Transverse colon (tissue), 4 donors: ENCODE data around the gene HSPBP1. TPM values are rescaled to one million over a fixed set of nuclear protein-coding genes. Genes with fewer than 3 reads are reported as not detected.

ENCODE experiments used
- DNase-seq: peaks from one replicate; pipeline ENCODE4 v3.0.0-alpha.2; 2019
- H3K27ac ChIP-seq, 4 donors: fragments of 200-600 bp; sonication (generic); 2 replicates each; pipeline ENCODE4 v1.5.1; 2016 to 2018; ENCODE audit warnings: inconsistent platforms in 4 of 4
- H3K27me3 ChIP-seq: fragments of 200-600 bp; sonication (generic); 2 replicates; pipeline ENCODE4 v1.5.1; 2017; ENCODE audit warnings: inconsistent platforms
- H3K36me3 ChIP-seq, 4 donors: fragments of 200-600 bp; sonication (generic); 2 replicates each; pipeline ENCODE4 v1.5.1; 2017 to 2019; ENCODE audit warnings: inconsistent platforms in 4 of 4
- H3K4me1 ChIP-seq, 4 donors: fragments of 200-600 bp; sonication (generic); 2 replicates each; pipeline ENCODE4 v1.5.1; 2017 to 2020; ENCODE audit warnings: inconsistent platforms in 4 of 4
- H3K4me3 ChIP-seq, 4 donors: fragments of 200-600 bp; sonication (generic); 1 replicate in 1 of 4; 2 replicates in 3 of 4; pipeline versions ENCODE4 v1.5.1 to v1.6.1; 2017 to 2019; ENCODE audit warnings: inconsistent platforms in 4 of 4
- H3K9me3 ChIP-seq, 2 donors: fragments of 200-600 bp; sonication (generic); 2 replicates each; pipeline ENCODE4 v1.5.1; 2017 to 2019; ENCODE audit warnings: inconsistent platforms in 2 of 2
- CTCF ChIP-seq, 5 experiments: fragments of 200-600 bp in 3 of 5; fragments of 450-650 bp in 2 of 5; sonication (generic) in 3 of 5; IDR thresholded peaks; 1 replicate in 2 of 5; 2 replicates in 3 of 5; pipeline ENCODE4 v1.5.1; 2016 to 2017; ENCODE audit warnings: antibody characterized with exemption in 5 of 5, inconsistent platforms in 3 of 5, mild to moderate bottlenecking in 2 of 5, moderate library complexity in 1 of 5
- EP300 ChIP-seq: sonication (generic); formaldehyde crosslinking; IDR thresholded peaks from one replicate; pipeline ENCODE4 v1.6.1; 2017; ENCODE audit warnings: antibody characterized with exemption, low read depth
- POLR2A ChIP-seq: fragments of 450-650 bp; IDR thresholded peaks from one replicate; pipeline ENCODE4 v1.6.1; 2016; ENCODE audit warnings: antibody characterized with exemption, mild to moderate bottlenecking, moderate library complexity
- POLR2AphosphoS5 ChIP-seq, 3 donors: sonication (generic); formaldehyde crosslinking; IDR thresholded peaks; one replicate each; pipeline ENCODE4 v1.6.1; 2016; ENCODE audit warnings: antibody characterized with exemption in 3 of 3
- whole genome bisulfite sequencing, 2 donors: methylation state at CpG; one replicate each; pipeline ENCODE4 v1.1.5; 2018; ENCODE audit warnings: low coverage in 1 of 2; 5-methylcytosine and 5-hydroxymethylcytosine counted together
- in situ Hi-C, 4 donors: fragments of 200-750 bp; cut with MboI; loops; one replicate each; pipeline versions ENCODE4 v1.15.0 to v1.15.1; 2017; ENCODE audit warnings: low sequenced_read_pairs in 3 of 4, low pct_ligation_motif_present in 1 of 4, low pct_unique_long_range_greater_than_20kb in 1 of 4
- intact Hi-C: fragments of 100-400 bp; cut with DNase I; formaldehyde crosslinking; loops from one replicate; pipeline ENCODE4 v1.15.1; 2023; ENCODE audit warnings: low total_unique reads
- total RNA-seq, 4 donors: library from RNA; depleted of rRNA; stranded (reverse); fragments of >200 nt; gene quantifications; one replicate each; pipeline ENCODE4 v1.1.0, GENCODE V29; 2016

Gene HSPBP1
- total RNA-seq, 4 donors from 2014 or later, result 4.5 to 98.7 (median 27.0) TPM

GRCh38 chr19:55232986-55233385 lies 46.9 kb downstream of the HSPBP1 start:
- H3K36me3 ChIP-seq, result peaks cover 0 to 45% (median 23%) of the 10 kb centered on the region in 4 donors
- peaks cover 0 to 6% (median 0%) of the 10 kb centered on the region in 4 donors for H3K4me1 ChIP-seq
- intact Hi-C loops (no loop called here), in situ Hi-C loops (no loop called here)
- no peaks in the 10 kb centered on the region for H3K27me3 ChIP-seq
- H3K9me3 ChIP-seq, result no peaks in the 10 kb centered on the region
- H3K27ac ChIP-seq, result no peak overlapping the region
- no peak overlapping the region for H3K4me3 ChIP-seq
- WGBS, 2 donors, result 84% methylated on average over 5 of the region's 5 CpGs
- DNase-seq, result no peak
- TF ChIP-seq POLR2A, result no peak
- no peak for TF ChIP-seq CTCF (IDR thresholded peaks at IDR 0.05)
- TF ChIP-seq POLR2AphosphoS5 (IDR thresholded peaks at IDR 0.05), result no peak
- TF ChIP-seq EP300, result no peak

- no peak for TF ChIP-seq POLR2AphosphoS5 (IDR thresholded peaks at IDR 0.05)
- no peak for TF ChIP-seq CTCF (IDR thresholded peaks at IDR 0.05)
- no peak for TF ChIP-seq EP300
- no peak for TF ChIP-seq POLR2A
Measured at GRCh38 chr19:55232286-55232602, 47.7 kb downstream of the HSPBP1 start.

GRCh38 chr19:55231391-55232285 lies 48.3 kb downstream of the HSPBP1 start:
- peaks cover 0 to 36% (median 16%) of the 10 kb centered on the region in 4 donors for H3K36me3 ChIP-seq
- H3K4me1 ChIP-seq, result peaks cover 0 to 6% (median 0%) of the 10 kb centered on the region in 4 donors
- TF ChIP-seq EP300 (no peak), POLR2AphosphoS5 (IDR thresholded peaks at IDR 0.05) (no peak), CTCF (IDR thresholded peaks at IDR 0.05) (no peak), POLR2A (no peak)
- H3K27me3 ChIP-seq, result no peaks in the 10 kb centered on the region
- 90% methylated on average over 27 of the region's 30 CpGs; no CpG with 5 or more reads in 1 of the 2 donors for WGBS, 2 donors
- no peak overlapping the region for H3K4me3 ChIP-seq
- DNase-seq, result no peak
- in situ Hi-C loops, result no loop called here
- intact Hi-C loops, result no loop called here
- H3K9me3 ChIP-seq, result no peaks in the 10 kb centered on the region
- H3K27ac ChIP-seq, result no peak overlapping the region

More at GRCh38 chr19:55232286-55232602, 47.7 kb downstream of the HSPBP1 start:
- no peak for DNase-seq
- Histone ChIP-seq H3K27me3 (no peaks in the 10 kb centered on the region), H3K4me3 (no peak overlapping the region), H3K27ac (no peak overlapping the region), H3K4me1 (peaks cover 0 to 6% (median 0%) of the 10 kb centered on the region in 4 donors), H3K9me3 (no peaks in the 10 kb centered on the region), H3K36me3 (peaks cover 0 to 40% (median 19%) of the 10 kb centered on the region in 4 donors)
- intact Hi-C loops (no loop called here), in situ Hi-C loops (no loop called here)
- WGBS, 2 donors, result 91% methylated on average over 12 of the region's 12 CpGs; no CpG with 5 or more reads in 1 of the 2 donors

GRCh38 chr19:55230780-55231179 lies 49.1 kb downstream of the HSPBP1 start:
- in situ Hi-C loops (no loop called here), intact Hi-C loops (no loop called here)
- peaks cover 0 to 27% (median 12%) of the 10 kb centered on the region in 4 donors for H3K36me3 ChIP-seq
- H3K9me3 ChIP-seq, result no peaks in the 10 kb centered on the region
- peaks cover 0 to 6% (median 0%) of the 10 kb centered on the region in 4 donors for H3K4me1 ChIP-seq
- no peak for DNase-seq
- 92% methylated on average over 13 of the region's 13 CpGs; no CpG with 5 or more reads in 1 of the 2 donors for WGBS, 2 donors
- H3K4me3 ChIP-seq, result no peak overlapping the region
- H3K27me3 ChIP-seq, result no peaks in the 10 kb centered on the region
- no peak overlapping the region for H3K27ac ChIP-seq
- TF ChIP-seq POLR2AphosphoS5 (IDR thresholded peaks at IDR 0.05) (no peak), CTCF (IDR thresholded peaks at IDR 0.05) (no peak), POLR2A (no peak), EP300 (no peak)
